HCT116 (cell line): Measurements from ENCODE around the gene SPRING1. TPM values are rescaled to one million over a fixed set of nuclear protein-coding genes. Genes with fewer than 3 reads are reported as not detected.

Experiments
- ATAC-seq: fragments of 200-7000 bp; cut with Tn5 transposase; 2 replicates; pipeline ENCODE4 v1.9.1; 2020; ENCODE audit warnings: mild to moderate bottlenecking, moderate library complexity
- BruUV-seq: library from RNA; stranded (reverse); fragments of 400-500 nt; replicated peaks from 2 replicates; lab custom pipeline; 2021; lab: Mats Ljungman, UMichigan
- CTCF ChIA-PET: fragments of 300-600 bp; sonication (Branson Sonifier 250); formaldehyde crosslinking; loops from one replicate; lab custom pipeline; 2021; ENCODE audit warnings: antibody characterized with exemption; lab: Charles Lee
- POLR2A ChIA-PET: fragments of 300-600, 350-600 bp; sonication (Branson Sonifier 250); formaldehyde crosslinking; loops from one replicate; lab custom pipeline; 2021; ENCODE audit warnings: antibody characterized with exemption; lab: Charles Lee
- RAD21 ChIA-PET, 2 experiments: fragments of 300-600 bp; sonication (Branson Sonifier 250); formaldehyde crosslinking; loops; one replicate each; lab custom pipeline; 2023; ENCODE audit warnings: low total read pairs in 2 of 2; ENCODE audit not compliant: uncharacterized antibody in 2 of 2, unreplicated experiment in 2 of 2, low non-redundant PET in 1 of 2; lab: Charles Lee
- DNase-seq: peaks from one replicate; pipeline ENCODE4 v3.0.0-alpha.2; 2010; ENCODE audit warnings: low read depth, low spot score
- H2AFZ ChIP-seq: fragments of 200-600 bp; shearing (Covaris generic), sonication (generic); 2 replicates; pipeline ENCODE4 v1.6.1; 2017; ENCODE audit warnings: low read depth, mixed run types, mixed read lengths, antibody characterized with exemption, low read length; ENCODE audit not compliant: poor library complexity, severe bottlenecking
- H3K27ac ChIP-seq: 2 replicates; pipeline ENCODE4 v1.5.1; 2012; ENCODE audit warnings: low read depth, low read length
- H3K27me3 ChIP-seq: fragments of 200-600 bp; sonication (generic); 2 replicates; pipeline ENCODE4 v1.6.1; 2016; ENCODE audit warnings: mixed run types, low read length, mixed read lengths; ENCODE audit not compliant: insufficient read depth
- H3K36me3 ChIP-seq, 2 experiments: fragments of 200-500 bp in 1 of 2; fragments of 200-600 bp in 1 of 2; sonication (Bioruptor generic) in 1 of 2; sonication (generic) in 1 of 2; 2 replicates each; pipeline versions ENCODE4 v1.5.1 to v1.6.1; 2014 to 2016; ENCODE audit warnings: low read length in 2 of 2, inconsistent platforms in 1 of 2, mixed read lengths in 1 of 2, mixed run types in 1 of 2; ENCODE audit not compliant: insufficient read depth in 2 of 2, control insufficient read depth in 1 of 2
- H3K4me1 ChIP-seq, 2 experiments: fragments of 200-600 bp in 1 of 2; sonication (generic) in 1 of 2; 2 replicates each; pipeline versions ENCODE4 v1.5.1 to v1.6.1; 2012 to 2017; ENCODE audit warnings: low read length in 2 of 2, inconsistent platforms in 1 of 2, mild to moderate bottlenecking in 1 of 2, mixed read lengths in 1 of 2, mixed run types in 1 of 2, moderate library complexity in 1 of 2; ENCODE audit not compliant: insufficient read depth in 2 of 2, control insufficient read depth in 1 of 2
- H3K4me2 ChIP-seq: fragments of 200-600 bp; sonication (generic); 2 replicates; pipeline ENCODE4 v1.6.1; 2017; ENCODE audit warnings: mixed run types, low read length, mixed read lengths
- H3K4me3 ChIP-seq, 2 experiments: fragments of 200-600 bp in 1 of 2; sonication (generic) in 1 of 2; replicated peaks in 1 of 2; 2 replicates each; pipeline ENCODE4 v1.5.1; 2011 to 2016; ENCODE audit warnings: low read length in 2 of 2, control low read depth in 1 of 2, low read depth in 1 of 2, mild to moderate bottlenecking in 1 of 2, mixed read lengths in 1 of 2, mixed run types in 1 of 2
- H3K79me2 ChIP-seq: fragments of 200-600 bp; sonication (generic); 2 replicates; pipeline ENCODE4 v1.6.1; 2017; ENCODE audit warnings: mild to moderate bottlenecking, mixed run types, low read length, moderate library complexity, mixed read lengths; ENCODE audit not compliant: insufficient read depth
- H3K9ac ChIP-seq: fragments of 200-600 bp; sonication (generic); 2 replicates; pipeline ENCODE4 v1.6.1; 2016; ENCODE audit warnings: low read length, mixed read lengths
- H3K9me2 ChIP-seq: fragments of 200-600 bp; sonication (generic), shearing (Covaris generic); 2 replicates; pipeline ENCODE4 v1.6.1; 2017; ENCODE audit warnings: mixed run types, mild to moderate bottlenecking, moderate library complexity; ENCODE audit not compliant: insufficient read depth
- H3K9me3 ChIP-seq, 2 experiments: fragments of 200-500 bp in 1 of 2; fragments of 200-600 bp in 1 of 2; sonication (Bioruptor generic) in 1 of 2; sonication (generic) in 1 of 2; 2 replicates each; pipeline ENCODE4 v1.6.1; 2014 to 2017; ENCODE audit warnings: low read length in 2 of 2, mixed read lengths in 2 of 2, inconsistent platforms in 1 of 2, low read depth in 1 of 2, mild to moderate bottlenecking in 1 of 2, mixed run types in 1 of 2, moderate library complexity in 1 of 2; ENCODE audit not compliant: control insufficient read depth in 1 of 2, insufficient read depth in 1 of 2
- H4K20me1 ChIP-seq: fragments of 200-600 bp; sonication (generic), shearing (Covaris generic); 2 replicates; pipeline ENCODE4 v1.6.1; 2017; ENCODE audit warnings: mixed run types, mild to moderate bottlenecking, moderate library complexity; ENCODE audit not compliant: insufficient read depth
- ATF3 ChIP-seq: IDR thresholded peaks from 2 replicates; pipeline ENCODE4 v1.6.1; 2012
- CBX3 ChIP-seq: IDR thresholded peaks from 2 replicates; pipeline ENCODE4 v1.6.1; 2012; ENCODE audit warnings: low read depth
- CEBPB ChIP-seq: IDR thresholded peaks from 2 replicates; pipeline ENCODE4 v1.6.1; 2012; ENCODE audit warnings: low read depth
- ELF1 ChIP-seq: IDR thresholded peaks from 2 replicates; pipeline ENCODE4 v1.6.1; 2012; ENCODE audit warnings: low read depth, borderline replicate concordance
- JUND ChIP-seq: IDR thresholded peaks from 2 replicates; pipeline ENCODE4 v1.6.1; 2012
- POLR2A ChIP-seq: IDR thresholded peaks from 2 replicates; pipeline ENCODE4 v1.7.0; 2011; ENCODE audit warnings: borderline replicate concordance; ENCODE audit not compliant: insufficient read depth, insufficient read length; ENCODE audit errors: extremely low read depth
- RAD21 ChIP-seq: IDR thresholded peaks from 2 replicates; pipeline ENCODE4 v1.6.1; 2012; ENCODE audit warnings: low read depth, mild to moderate bottlenecking
- SP1 ChIP-seq: IDR thresholded peaks from 2 replicates; pipeline ENCODE4 v1.6.1; 2012; ENCODE audit warnings: low read depth
- ZFX ChIP-seq: fragments of 450-650 bp; IDR thresholded peaks from 2 replicates; pipeline ENCODE4 v1.6.1; 2017
- intact Hi-C: fragments of 100-400 bp; cut with micrococcal nuclease; formaldehyde crosslinking; loops from 2 replicates; pipeline ENCODE4 v1.10.0; 2022
- total RNA-seq: library from RNA; stranded (reverse); gene quantifications from one replicate; pipeline ENCODE4 v1.2.1, GENCODE V29; 2021; ENCODE audit not compliant: unreplicated experiment

Gene SPRING1
- total RNA-seq, 1 experiment from 2014 or later: 28.5 TPM

- POLR2A ChIA-PET: no interaction called here
These were observed 11.2 kb downstream of the SPRING1 start for GRCh38 chr12:116726694-116727093.

GRCh38 chr12:116722245-116722644 lies 15.6 kb downstream of the SPRING1 start:
- Histone ChIP-seq H3K9me2 (no peaks in the 10 kb centered on the region), H3K9me3 (no peaks in the 10 kb centered on the region), H3K36me3 (peaks cover 0 to 7% of the 10 kb centered on the region in 2 experiments; a peak in 3 of 4 replicates), H3K79me2 (peaks cover 8% of the 10 kb centered on the region; the same call in 1 of the 2 replicates), H2AFZ (no peak overlapping the region), H3K4me1 (no peaks in the 10 kb centered on the region), H3K4me2 (no peak overlapping the region), H3K27ac (no peak overlapping the region), H3K4me3 (no peak overlapping the region), H3K27me3 (no peaks in the 10 kb centered on the region), H4K20me1 (no peaks in the 10 kb centered on the region), H3K9ac (no peak overlapping the region)
- TF ChIP-seq SP1 (no peak), CEBPB (no peak), ELF1 (no peak)
- BruUV-seq: no TSS peak
- no peak for ATAC-seq
- intact Hi-C loops: no loop called here
- CTCF ChIA-PET: no interaction called here
- no peak for DNase-seq
- RAD21 ChIA-PET: no interaction called here
- POLR2A ChIA-PET: no interaction called here

More at GRCh38 chr12:116726694-116727093, 11.2 kb downstream of the SPRING1 start:
- DNase-seq (no peak), ATAC-seq (no peak)
- Histone ChIP-seq H3K27me3 (no peaks in the 10 kb centered on the region), H3K4me2 (no peak overlapping the region), H3K4me1 (no peaks in the 10 kb centered on the region), H4K20me1 (no peaks in the 10 kb centered on the region), H3K36me3 (no peaks in the 10 kb centered on the region; a peak in 2 of 4 replicates), H3K9me3 (no peaks in the 10 kb centered on the region), H3K27ac (no peak overlapping the region), H3K9me2 (no peaks in the 10 kb centered on the region), H3K79me2 (peaks cover 35% of the 10 kb centered on the region; the same call in 1 of the 2 replicates), H2AFZ (no peak overlapping the region), H3K9ac (no peak overlapping the region), H3K4me3 (no peak overlapping the region)
- CTCF ChIA-PET: interaction anchor here (1.3 kb wide), 1 partner anchor 18 kb away, joined by 3 read pairs; no protein-coding TSS in a partner anchor
- TF ChIP-seq RAD21: no peak
- TF ChIP-seq ATF3: no peak
- TF ChIP-seq POLR2A: no peak
- TF ChIP-seq JUND: no peak
- TF ChIP-seq ZFX: no peak
- TF ChIP-seq CBX3: no peak
- intact Hi-C loops: no loop called here
- RAD21 ChIA-PET: no interaction called here
- no TSS peak for BruUV-seq
